GM19025 (cell line): ENCODE data around the gene RIN3.

Experiments
- ATAC-seq: cut with Tn5 transposase; IDR thresholded peaks from one replicate; pipeline ENCODE4 v1.9.1; 2021; ENCODE audit warnings: mild to moderate bottlenecking, low read depth, moderate library complexity; ENCODE audit not compliant: unreplicated experiment

The RIN3 gene

GRCh38 chr14:92680781-92681650 lies 167.4 kb downstream of the RIN3 start:
- ATAC-seq: no peak

GRCh38 chr14:92683041-92683440 lies 169.5 kb downstream of the RIN3 start:
- no peak for ATAC-seq

GRCh38 chr14:92684801-92685560 lies 171.4 kb downstream of the RIN3 start:
- ATAC-seq: no peak

GRCh38 chr14:92685784-92686355 lies 172.3 kb downstream of the RIN3 start:
- ATAC-seq: no peak

- ATAC-seq: peak; percentile 16
Measured at GRCh38 chr14:92686411-92686899, 172.9 kb downstream of the RIN3 start.

GRCh38 chr14:92686900-92687427 lies 173.4 kb downstream of the RIN3 start:
- ATAC-seq: peak; percentile 57

- ATAC-seq: no peak
Measured at GRCh38 chr14:92687681-92688433, 174.3 kb downstream of the RIN3 start.

GRCh38 chr14:92688434-92689375 lies 175.1 kb downstream of the RIN3 start:
- no peak for ATAC-seq

- ATAC-seq: no peak
Measured at GRCh38 chr14:92690171-92691011, 176.8 kb downstream of the RIN3 start.

- no peak for ATAC-seq
Measured at GRCh38 chr14:92692822-92693226, 179.2 kb downstream of the RIN3 start.

GRCh38 chr14:92693998-92694795 lies 180.6 kb downstream of the RIN3 start:
- ATAC-seq: no peak

GRCh38 chr14:92694807-92695206 lies 181.2 kb downstream of the RIN3 start:
- ATAC-seq: no peak

GRCh38 chr14:92695562-92695961 lies 182.0 kb downstream of the RIN3 start:
- ATAC-seq: no peak

- no peak for ATAC-seq
Measured at GRCh38 chr14:92696366-92696765, 182.8 kb downstream of the RIN3 start.

- no peak for ATAC-seq
Measured at GRCh38 chr14:92698393-92698792, 184.8 kb downstream of the RIN3 start.

GRCh38 chr14:92701826-92702225 lies 188.2 kb downstream of the RIN3 start:
- no peak for ATAC-seq

GRCh38 chr14:92702441-92702918 lies 188.9 kb downstream of the RIN3 start:
- no peak for ATAC-seq
